Vagina (tissue), 2 donors: ENCODE measurements around the gene NRG3.

Experiments used
- POLR2A ChIP-seq, 2 donors: fragments of 450-650 bp; IDR thresholded peaks; one replicate each; pipeline ENCODE4 v1.6.1; 2017; ENCODE audit warnings: antibody characterized with exemption in 2 of 2, mild to moderate bottlenecking in 2 of 2, moderate library complexity in 2 of 2
- POLR2AphosphoS5 ChIP-seq, 2 donors: sonication (generic); formaldehyde crosslinking; IDR thresholded peaks; one replicate each; pipeline ENCODE4 v1.9.0; 2017; ENCODE audit warnings: antibody characterized with exemption in 2 of 2, mild to moderate bottlenecking in 2 of 2, low read depth in 1 of 2; ENCODE audit not compliant: insufficient read depth in 1 of 2
- TF ChIP-seq, protein P1 (sequence below), 3 experiments: fragments of 450-650 bp in 2 of 3; fragments of 200-600 bp in 1 of 3; sonication (generic) in 1 of 3; IDR thresholded peaks; one replicate each; pipeline ENCODE4 v1.5.1; 2017 to 2019; ENCODE audit warnings: antibody characterized with exemption in 3 of 3, mild to moderate bottlenecking in 2 of 3, moderate library complexity in 2 of 3

DNA sequence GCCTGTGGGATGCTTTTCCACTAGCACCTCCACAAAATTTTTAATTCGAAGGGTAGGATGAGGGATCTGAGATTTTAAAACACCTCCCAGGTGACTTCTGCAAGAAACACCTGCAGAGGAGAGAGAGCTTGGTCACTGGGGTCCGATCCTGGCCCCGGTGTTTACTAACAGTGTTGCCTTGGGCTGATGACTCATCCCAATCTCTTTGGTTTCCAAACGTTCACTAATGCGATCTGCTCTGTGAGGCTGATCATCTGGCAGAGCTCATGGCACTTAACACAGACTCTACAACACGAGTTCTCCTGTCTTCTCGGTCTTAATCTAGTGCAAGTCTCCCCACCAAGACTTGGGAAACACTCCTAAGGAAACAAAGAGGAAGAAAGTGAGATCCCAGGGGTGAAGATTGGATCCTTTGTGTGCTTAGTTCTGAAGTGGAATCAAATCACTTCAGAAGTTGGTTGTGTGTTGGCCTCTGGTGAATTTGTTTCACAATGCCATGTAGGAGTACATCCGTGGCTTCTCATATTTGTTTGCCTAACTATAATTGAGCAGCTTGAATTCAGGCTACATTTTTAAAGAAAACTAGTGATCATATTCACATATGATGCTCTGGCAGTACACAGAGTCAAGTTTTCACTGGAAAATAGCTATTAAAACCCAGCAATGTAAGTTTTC lies 407.9 kb downstream of the NRG3 start:
- TF ChIP-seq, protein P1, sequence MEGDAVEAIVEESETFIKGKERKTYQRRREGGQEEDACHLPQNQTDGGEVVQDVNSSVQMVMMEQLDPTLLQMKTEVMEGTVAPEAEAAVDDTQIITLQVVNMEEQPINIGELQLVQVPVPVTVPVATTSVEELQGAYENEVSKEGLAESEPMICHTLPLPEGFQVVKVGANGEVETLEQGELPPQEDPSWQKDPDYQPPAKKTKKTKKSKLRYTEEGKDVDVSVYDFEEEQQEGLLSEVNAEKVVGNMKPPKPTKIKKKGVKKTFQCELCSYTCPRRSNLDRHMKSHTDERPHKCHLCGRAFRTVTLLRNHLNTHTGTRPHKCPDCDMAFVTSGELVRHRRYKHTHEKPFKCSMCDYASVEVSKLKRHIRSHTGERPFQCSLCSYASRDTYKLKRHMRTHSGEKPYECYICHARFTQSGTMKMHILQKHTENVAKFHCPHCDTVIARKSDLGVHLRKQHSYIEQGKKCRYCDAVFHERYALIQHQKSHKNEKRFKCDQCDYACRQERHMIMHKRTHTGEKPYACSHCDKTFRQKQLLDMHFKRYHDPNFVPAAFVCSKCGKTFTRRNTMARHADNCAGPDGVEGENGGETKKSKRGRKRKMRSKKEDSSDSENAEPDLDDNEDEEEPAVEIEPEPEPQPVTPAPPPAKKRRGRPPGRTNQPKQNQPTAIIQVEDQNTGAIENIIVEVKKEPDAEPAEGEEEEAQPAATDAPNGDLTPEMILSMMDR (IDR thresholded peaks at IDR 0.05): no peak
- TF ChIP-seq POLR2AphosphoS5 (IDR thresholded peaks at IDR 0.05; ENCODE audit: insufficient read depth in 1 of 2, low read depth in 1 of 2): no peak
- no peak for TF ChIP-seq POLR2A (IDR thresholded peaks at IDR 0.05)
